Sciatic nerve (tissue), 2 donors: ENCODE measurements around the gene EIF1AD. TPM values are rescaled to one million over a fixed set of nuclear protein-coding genes. Genes with fewer than 3 reads are reported as not detected.
"Not testable (repeated sequence)": the region's sequence is repeated elsewhere in the genome, so short reads cannot be mapped to it uniquely, and the experiment has no call there.

Experiments used
- ATAC-seq: fragments of 200-7000 bp; cut with Tn5 transposase; one replicate; pipeline ENCODE4 v1.9.1; 2020; ENCODE audit warnings: mild to moderate bottlenecking, moderate library complexity
- DNase-seq: peaks from one replicate; pipeline ENCODE4 v3.0.0-alpha.2; 2020; ENCODE audit warnings: low spot score
- intact Hi-C: fragments of 100-400 bp; cut with DNase I; formaldehyde crosslinking; loops from one replicate; pipeline ENCODE4 v1.14.2; 2022
- total RNA-seq: library from RNA; stranded (reverse); fragmentation: NEBNext Ultra II Directional; extraction: Animal tissue kit (Norgen Biotek cat#: 25700); gene quantifications from one replicate; pipeline ENCODE4 v1.2.1, GENCODE V29; 2021
- donor health status: DM: no; HTN: no; CAD: no.
- donor health status: DM: no; HTN: no; CAD: no.

The EIF1AD gene
- total RNA-seq, 1 donor from 2014 or later = 24.7 TPM

DNA sequence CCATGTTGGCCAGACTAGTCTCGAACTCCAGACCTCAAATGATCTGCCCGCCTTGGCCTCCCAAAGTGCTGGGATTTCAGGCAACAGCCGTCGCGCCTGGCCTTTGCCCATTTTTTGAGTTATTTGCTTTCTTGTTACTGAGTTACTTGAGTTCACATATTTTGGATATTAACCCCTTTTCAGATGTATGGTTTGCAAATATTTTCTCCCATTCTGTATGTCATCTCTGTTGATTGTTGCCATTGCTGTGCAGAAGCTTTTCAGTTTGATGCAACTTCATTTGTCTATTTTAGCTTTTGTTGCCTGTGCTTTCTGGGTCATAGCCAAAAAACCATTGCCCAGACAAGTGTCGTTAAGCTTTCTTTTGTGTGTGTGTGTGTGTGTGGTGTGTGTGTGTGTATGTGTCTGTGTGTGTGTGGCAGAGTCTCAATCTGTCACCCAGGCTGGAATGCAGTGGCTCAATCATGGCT, 49.9 kb downstream of the EIF1AD start:
- DNase-seq (no peak), ATAC-seq (no peak)
- intact Hi-C loops = no loop called here

GRCh38 chr11:65951641-65952040, 50.3 kb downstream of the EIF1AD start:
- ATAC-seq, intact Hi-C loops, DNase-seq: not testable (repeated sequence)

GRCh38 chr11:65950711-65951110, 51.2 kb downstream of the EIF1AD start:
- ATAC-seq, intact Hi-C loops, DNase-seq: not testable (repeated sequence)

GRCh38 chr11:65947603-65948125, 54.3 kb downstream of the EIF1AD start:
- DNase-seq (no peak), ATAC-seq (no peak)
- intact Hi-C loops = no loop called here

DNA sequence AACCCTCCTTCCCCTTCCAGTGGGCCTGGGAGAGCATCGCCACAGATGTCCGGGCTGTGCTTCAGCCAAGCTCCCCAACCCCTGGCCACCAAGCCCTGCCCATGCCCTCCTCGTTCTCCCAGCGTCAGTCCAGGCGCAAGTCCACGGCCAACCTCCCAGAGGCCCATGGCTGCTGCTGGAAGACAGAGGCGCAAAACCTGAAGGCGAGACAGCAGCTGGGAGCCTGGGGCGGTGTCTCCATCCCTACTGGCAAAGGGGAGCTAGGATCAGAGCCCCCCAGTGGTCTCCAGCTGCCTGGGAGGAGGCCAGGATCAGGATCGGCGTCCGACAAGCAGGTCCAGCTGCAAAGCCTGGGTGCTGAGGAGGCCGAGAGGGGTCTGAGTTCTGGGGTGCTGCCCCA, 54.8 kb downstream of the EIF1AD start:
- ATAC-seq (no peak), DNase-seq (no peak)
- intact Hi-C loops = no loop called here

- DNase-seq = no peak
- no peak for ATAC-seq
- intact Hi-C loops = no loop called here
Measured at GRCh38 chr11:65946655-65947054, 55.3 kb downstream of the EIF1AD start.

Other genes with a start within 250 kb of the EIF1AD start
- gene AP5B1, start 221.2 kb downstream of the EIF1AD start, total RNA-seq = 12.9 TPM
- gene OVOL1, start 215.1 kb downstream of the EIF1AD start, total RNA-seq = not detected
- gene SNX32, start 168.2 kb downstream of the EIF1AD start, total RNA-seq = 2.6 TPM
- 437 TPM for gene CFL1, start 144.0 kb downstream of the EIF1AD start, total RNA-seq
- 46.9 TPM for gene MUS81, start 141.7 kb downstream of the EIF1AD start, total RNA-seq
- gene EFEMP2, start 129.4 kb downstream of the EIF1AD start, total RNA-seq = 88.4 TPM
- gene CTSW, start 122.3 kb downstream of the EIF1AD start, total RNA-seq = 2.5 TPM
- 37.2 TPM for gene FIBP, start 113.7 kb downstream of the EIF1AD start, total RNA-seq
- gene CCDC85B, start 111.5 kb downstream of the EIF1AD start, total RNA-seq = 31.0 TPM
- gene FOSL1, start 101.8 kb downstream of the EIF1AD start, total RNA-seq = 5.6 TPM
- 42.0 TPM for gene C11orf68, start 83.1 kb downstream of the EIF1AD start, total RNA-seq
- 69.8 TPM for gene DRAP1, start 82.7 kb downstream of the EIF1AD start, total RNA-seq
- not detected for gene TSGA10IP, start 56.7 kb downstream of the EIF1AD start, total RNA-seq
- gene SART1, start 40.4 kb downstream of the EIF1AD start, total RNA-seq = 51.0 TPM
- 127 TPM for gene BANF1, start 346 bp upstream of the EIF1AD start, total RNA-seq
- 0.80 TPM for gene CST6, start 9.9 kb upstream of the EIF1AD start, total RNA-seq
- not detected for gene CATSPER1, start 24.3 kb upstream of the EIF1AD start, total RNA-seq
- not detected for gene GAL3ST3, start 47.0 kb upstream of the EIF1AD start, total RNA-seq
- gene SF3B2, start 50.2 kb upstream of the EIF1AD start, total RNA-seq = 154 TPM
- gene PACS1, start 68.1 kb upstream of the EIF1AD start, total RNA-seq = 80.3 TPM